Lung (tissue), 12 donors: ENCODE results near the gene ZNF185. TPM values are rescaled to one million over a fixed set of nuclear protein-coding genes. Genes with fewer than 3 reads are reported as not detected.

Source experiments
- ATAC-seq: fragments of 200-7000 bp; cut with Tn5 transposase; one replicate; pipeline ENCODE4 v1.9.1; 2020; ENCODE audit warnings: moderate number of reproducible peaks; ENCODE audit not compliant: insufficient read depth, low FRiP score
- DNase-seq, 3 donors: peaks; one replicate each; pipeline ENCODE4 v3.0.0-alpha.2; 2013 to 2017
- H3K27ac ChIP-seq, 2 donors: one replicate each; pipeline ENCODE4 v1.5.1; 2013; ENCODE audit warnings: mild to moderate bottlenecking in 2 of 2, moderate library complexity in 2 of 2, control low read depth in 1 of 2, inconsistent platforms in 1 of 2, low read depth in 1 of 2, low read length in 1 of 2
- H3K27me3 ChIP-seq, 3 donors: one replicate each; pipeline ENCODE4 v1.5.1; 2013; ENCODE audit warnings: low read length in 2 of 3; ENCODE audit not compliant: control insufficient read depth in 3 of 3, insufficient read depth in 3 of 3
- H3K36me3 ChIP-seq, 4 donors: one replicate each; pipeline ENCODE4 v1.5.1; 2013; ENCODE audit warnings: low read length in 4 of 4, mild to moderate bottlenecking in 1 of 4, moderate library complexity in 1 of 4; ENCODE audit not compliant: control insufficient read depth in 4 of 4, insufficient read depth in 4 of 4
- H3K4me1 ChIP-seq, 5 donors: one replicate each; pipeline ENCODE4 v1.5.1; 2013; ENCODE audit warnings: low read length in 5 of 5, mild to moderate bottlenecking in 2 of 5, moderate library complexity in 1 of 5; ENCODE audit not compliant: control insufficient read depth in 5 of 5, insufficient read depth in 5 of 5
- H3K4me3 ChIP-seq: one replicate; pipeline ENCODE4 v1.5.1; 2013; ENCODE audit warnings: mild to moderate bottlenecking, control low read depth, moderate library complexity
- H3K9ac ChIP-seq, 2 donors: one replicate each; pipeline ENCODE4 v1.5.1; 2013; ENCODE audit warnings: low read length in 2 of 2, control low read depth in 1 of 2; ENCODE audit not compliant: insufficient read depth in 1 of 2
- H3K9me3 ChIP-seq, 4 donors: one replicate each; pipeline ENCODE4 v1.5.1; 2013; ENCODE audit warnings: low read length in 3 of 4, mild to moderate bottlenecking in 1 of 4, moderate library complexity in 1 of 4; ENCODE audit not compliant: control insufficient read depth in 4 of 4, insufficient read depth in 3 of 4
- WGBS, 2 donors: extraction: QIAGEN DNeasy Blood & Tissue Kit; methylation state at CpG; one replicate each; pipeline ENCODE4 v1.1.7; 2013; 5-methylcytosine and 5-hydroxymethylcytosine counted together
- polyA plus RNA-seq, 2 donors: library from polyadenylated mRNA; stranded (reverse); fragments of 200-250 nt; gene quantifications; one replicate each; pipeline ENCODE4 v1.2.1, GENCODE V29; 2013
- total RNA-seq, 2 donors: library from RNA; depleted of rRNA in 1 of 2; stranded (reverse); fragments of >200 nt in 1 of 2; gene quantifications; one replicate each; pipeline ENCODE4 v1.2.1, GENCODE V29; 2014 to 2021
- TF ChIP-seq, protein P1 (sequence below): IDR thresholded peaks from 2 replicates; pipeline ENCODE4 v1.5.1; 2012; ENCODE audit warnings: mild to moderate bottlenecking; ENCODE audit errors: control extremely low read depth, extremely low read depth
- donor health status: control.
- donor health status: control.
- donor health status: Bipolar disorder and iron deficiency.
- donor health status: healthy.
- donor health status: DM: yes; HTN: yes; CAD: no.

ZNF185 gene
- total and polyA plus RNA-seq, 4 donors: 6.1 to 15.8 (median 10.7) TPM

- DNase-seq (no peak), ATAC-seq (no peak)
- TF ChIP-seq, protein P1, sequence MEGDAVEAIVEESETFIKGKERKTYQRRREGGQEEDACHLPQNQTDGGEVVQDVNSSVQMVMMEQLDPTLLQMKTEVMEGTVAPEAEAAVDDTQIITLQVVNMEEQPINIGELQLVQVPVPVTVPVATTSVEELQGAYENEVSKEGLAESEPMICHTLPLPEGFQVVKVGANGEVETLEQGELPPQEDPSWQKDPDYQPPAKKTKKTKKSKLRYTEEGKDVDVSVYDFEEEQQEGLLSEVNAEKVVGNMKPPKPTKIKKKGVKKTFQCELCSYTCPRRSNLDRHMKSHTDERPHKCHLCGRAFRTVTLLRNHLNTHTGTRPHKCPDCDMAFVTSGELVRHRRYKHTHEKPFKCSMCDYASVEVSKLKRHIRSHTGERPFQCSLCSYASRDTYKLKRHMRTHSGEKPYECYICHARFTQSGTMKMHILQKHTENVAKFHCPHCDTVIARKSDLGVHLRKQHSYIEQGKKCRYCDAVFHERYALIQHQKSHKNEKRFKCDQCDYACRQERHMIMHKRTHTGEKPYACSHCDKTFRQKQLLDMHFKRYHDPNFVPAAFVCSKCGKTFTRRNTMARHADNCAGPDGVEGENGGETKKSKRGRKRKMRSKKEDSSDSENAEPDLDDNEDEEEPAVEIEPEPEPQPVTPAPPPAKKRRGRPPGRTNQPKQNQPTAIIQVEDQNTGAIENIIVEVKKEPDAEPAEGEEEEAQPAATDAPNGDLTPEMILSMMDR: no peak
- Histone ChIP-seq H3K9me3 (peaks cover 0 to 14% (median 0%) of the 10 kb centered on the region in 4 donors), H3K9ac (no peak overlapping the region), H3K27me3 (no peaks in the 10 kb centered on the region), H3K4me1 (no peaks in the 10 kb centered on the region), H3K27ac (no peak overlapping the region), H3K36me3 (peaks cover 0 to 36% (median 10%) of the 10 kb centered on the region in 4 donors), H3K4me3 (no peak overlapping the region)
- 82 to 93% methylated on average over 5 of the region's 5 CpGs for WGBS, 2 donors
Measured at GRCh38 chrX:152866386-152866785, 31.5 kb upstream of the ZNF185 start.

DNA sequence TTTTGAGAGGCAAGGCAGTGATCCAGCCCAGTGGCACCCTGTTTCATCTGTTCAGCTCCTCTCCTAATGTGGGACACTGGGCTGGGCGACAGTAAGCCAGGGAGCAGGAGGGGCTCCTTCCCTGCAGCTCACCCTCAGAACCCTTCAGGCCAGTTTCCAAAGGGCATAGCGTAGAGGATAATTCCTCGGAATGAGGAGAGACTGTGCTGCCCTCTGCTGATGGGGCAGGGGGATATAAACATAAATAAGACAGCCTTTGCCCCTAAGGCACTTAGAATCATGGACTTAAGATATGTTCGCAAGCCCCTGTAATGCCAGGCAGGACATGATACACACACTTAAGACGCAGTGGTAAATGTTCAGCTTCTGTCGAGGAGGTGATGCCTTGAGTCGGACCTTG lies 27.9 kb upstream of the ZNF185 start:
- Histone ChIP-seq H3K27me3 (no peaks in the 10 kb centered on the region), H3K27ac (no peak overlapping the region), H3K4me1 (no peaks in the 10 kb centered on the region), H3K36me3 (peaks cover 0 to 21% (median 7%) of the 10 kb centered on the region in 4 donors), H3K9me3 (peaks cover 0 to 12% (median 0%) of the 10 kb centered on the region in 4 donors), H3K4me3 (no peak overlapping the region), H3K9ac (no peak overlapping the region)
- TF ChIP-seq, protein P1: no peak
- no peak for DNase-seq
- 78 to 94% methylated on average over 7 of the region's 7 CpGs for WGBS, 2 donors
- no peak for ATAC-seq

DNA sequence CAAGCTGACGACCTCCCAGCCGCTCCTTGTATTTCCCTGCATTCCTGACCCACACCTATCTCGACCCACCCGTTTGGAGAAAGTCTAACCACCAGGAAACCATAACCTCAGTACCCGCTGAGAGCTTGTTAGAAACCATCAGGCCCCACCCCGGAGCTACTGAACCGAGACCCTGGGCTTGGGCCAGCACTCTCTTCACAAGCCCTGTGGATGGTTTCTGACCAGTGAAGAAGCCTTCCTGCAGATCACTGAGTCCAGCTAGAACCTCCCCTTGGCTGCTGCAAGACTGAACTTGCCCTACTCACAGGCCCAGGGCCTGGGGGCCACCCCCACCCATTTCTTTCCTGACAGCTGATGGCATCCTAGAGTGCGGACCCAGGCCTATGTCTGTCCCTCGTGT lies 26.6 kb upstream of the ZNF185 start:
- peaks cover 0 to 14% (median 6%) of the 10 kb centered on the region in 4 donors for H3K36me3 ChIP-seq
- no peak overlapping the region for H3K27ac ChIP-seq
- H3K4me1 ChIP-seq: no peaks in the 10 kb centered on the region
- H3K27me3 ChIP-seq: peaks cover 0 to 2% (median 0%) of the 10 kb centered on the region in 3 donors
- TF ChIP-seq, protein P1: no peak
- no peak for ATAC-seq
- H3K4me3 ChIP-seq: no peak overlapping the region
- 80 to 82% methylated on average over 6 to 9 of the region's 9 CpGs for WGBS, 2 donors
- no peak for DNase-seq
- no peak overlapping the region for H3K9ac ChIP-seq
- peaks cover 0 to 6% (median 1%) of the 10 kb centered on the region in 4 donors for H3K9me3 ChIP-seq

- DNase-seq: no peak
- no peaks in the 10 kb centered on the region for H3K4me1 ChIP-seq
- TF ChIP-seq, protein P1: no peak
- 37% methylated on average over 2 of the region's 2 CpGs; no CpG with 5 or more reads in 1 of the 2 donors for WGBS, 2 donors
- ATAC-seq: no peak
- peaks cover 0 to 13% (median 3%) of the 10 kb centered on the region in 4 donors for H3K9me3 ChIP-seq
- H3K27ac ChIP-seq: no peak overlapping the region
- peaks cover 0 to 11% (median 5%) of the 10 kb centered on the region in 4 donors for H3K36me3 ChIP-seq
- H3K27me3 ChIP-seq: peaks cover 0 to 7% (median 0%) of the 10 kb centered on the region in 3 donors
- no peak overlapping the region for H3K9ac ChIP-seq
- H3K4me3 ChIP-seq: no peak overlapping the region
Measured at GRCh38 chrX:152872522-152872921, 25.3 kb upstream of the ZNF185 start.
